SK-N-SH treated with all-trans-retinoic acid at 6 μM for 48 hours (cell line): ENCODE data around the gene ARID1B.

ENCODE experiments used
- ATAC-seq: fragments of 200-7000 bp; cut with Tn5 transposase; 3 replicates; pipeline ENCODE4 v1.9.1; 2020; ENCODE audit warnings: mild to moderate bottlenecking, moderate library complexity
- ARNTL ChIP-seq: fragments of 450-650 bp; formaldehyde crosslinking; IDR thresholded peaks from 2 replicates; pipeline ENCODE4 v1.5.0; 2020; ENCODE audit warnings: low read depth, mild to moderate bottlenecking, moderate library complexity, borderline replicate concordance
- BACH2 ChIP-seq: fragments of 250-450 bp; sonication (Bioruptor Pico); IDR thresholded peaks from 2 replicates; pipeline ENCODE4 v1.9.0; 2021; ENCODE audit warnings: mild to moderate bottlenecking, borderline replicate concordance
- CREB5 ChIP-seq: fragments of 250-450 bp; sonication (Bioruptor Pico); IDR thresholded peaks from 2 replicates; pipeline ENCODE4 v1.5.1; 2020; ENCODE audit warnings: low read depth, mild to moderate bottlenecking, moderate library complexity
- CSDC2 ChIP-seq: fragments of 250-450 bp; sonication (Bioruptor Pico); IDR thresholded peaks from 2 replicates; pipeline ENCODE4 v1.5.0; 2020; ENCODE audit warnings: mild to moderate bottlenecking, moderate library complexity
- CSRNP3 ChIP-seq: fragments of 250-450 bp; sonication (Bioruptor Pico); IDR thresholded peaks from 2 replicates; pipeline ENCODE4 v1.5.1; 2021; ENCODE audit warnings: mild to moderate bottlenecking, moderate library complexity
- ESRRG ChIP-seq: fragments of 250-450 bp; sonication (Bioruptor Pico); IDR thresholded peaks from 2 replicates; pipeline ENCODE4 v1.6.1; 2021; ENCODE audit warnings: mild to moderate bottlenecking
- GLIS3 ChIP-seq: fragments of 250-450 bp; sonication (Bioruptor Pico); IDR thresholded peaks from 2 replicates; pipeline ENCODE4 v1.5.0; 2020; ENCODE audit warnings: mild to moderate bottlenecking, moderate library complexity
- ISL1 ChIP-seq: fragments of 250-450 bp; sonication (Bioruptor Pico); IDR thresholded peaks from 2 replicates; pipeline ENCODE4 v2.1.2; 2022; ENCODE audit warnings: mild to moderate bottlenecking, moderate library complexity
- OSR1 ChIP-seq: fragments of 250-450 bp; sonication (Bioruptor Pico); IDR thresholded peaks from 2 replicates; pipeline ENCODE4 v1.8.0; 2022; ENCODE audit warnings: moderate library complexity, mild to moderate bottlenecking, inconsistent platforms
- PATZ1 ChIP-seq: fragments of 250-450 bp; sonication (Bioruptor Pico); IDR thresholded peaks from 2 replicates; pipeline ENCODE4 v1.8.0; 2020; ENCODE audit warnings: mild to moderate bottlenecking, moderate library complexity, borderline replicate concordance
- POU6F1 ChIP-seq: fragments of 250-450 bp; sonication (Bioruptor Pico); IDR thresholded peaks from 2 replicates; pipeline ENCODE4 v1.8.0; 2021; ENCODE audit warnings: low read depth, mild to moderate bottlenecking, moderate library complexity, borderline replicate concordance
- PPARA ChIP-seq: fragments of 250-450 bp; sonication (Bioruptor Pico); IDR thresholded peaks from 2 replicates; pipeline ENCODE4 v1.5.0; 2020; ENCODE audit warnings: mild to moderate bottlenecking, borderline replicate concordance
- SNAI2 ChIP-seq: fragments of 250-450 bp; sonication (Bioruptor Pico); IDR thresholded peaks from 2 replicates; pipeline ENCODE4 v1.5.0; 2020; ENCODE audit warnings: mild to moderate bottlenecking, moderate library complexity
- TCF4 ChIP-seq: fragments of 250-450 bp; sonication (Bioruptor Pico); IDR thresholded peaks from 2 replicates; pipeline ENCODE4 v1.8.0; 2021; ENCODE audit warnings: mild to moderate bottlenecking, moderate library complexity, borderline replicate concordance
- TOX ChIP-seq: fragments of 250-450 bp; sonication (Bioruptor Pico); IDR thresholded peaks from 2 replicates; pipeline ENCODE4 v1.8.0; 2021; ENCODE audit warnings: mild to moderate bottlenecking, moderate library complexity, borderline replicate concordance
- ZFP30 ChIP-seq: fragments of 450-650 bp; formaldehyde crosslinking; IDR thresholded peaks from 2 replicates; pipeline ENCODE4 v1.5.0; 2022; ENCODE audit warnings: mild to moderate bottlenecking, moderate library complexity
- ZNF565 ChIP-seq: fragments of 450-650 bp; formaldehyde crosslinking; conservative IDR thresholded peaks from 2 replicates; pipeline ENCODE4 v1.5.0; 2020; ENCODE audit warnings: low read depth, mild to moderate bottlenecking, moderate library complexity
- ZNF70 ChIP-seq: fragments of 450-650 bp; formaldehyde crosslinking; IDR thresholded peaks from 2 replicates; pipeline ENCODE4 v1.5.0; 2020; ENCODE audit warnings: mild to moderate bottlenecking, moderate library complexity
- ZNF8 ChIP-seq: fragments of 450-650 bp; formaldehyde crosslinking; IDR thresholded peaks from 2 replicates; pipeline ENCODE4 v1.5.0; 2020; ENCODE audit warnings: mild to moderate bottlenecking, moderate library complexity

Gene ARID1B

GRCh38 chr6:157211603-157212455 lies 434.7 kb downstream of the ARID1B start:
- TF ChIP-seq ZNF70 (CRISPR knock-in tag) (no peak), PATZ1 (CRISPR knock-in tag) (no peak), GLIS3 (CRISPR knock-in tag) (no peak), CSDC2 (no peak)
- ATAC-seq = no peak

- no peak for TF ChIP-seq ZNF8 (CRISPR knock-in tag)
- TF ChIP-seq BACH2 (CRISPR knock-in tag) = no peak
- TF ChIP-seq CREB5 (CRISPR knock-in tag) = no peak
- no peak for TF ChIP-seq PATZ1 (CRISPR knock-in tag)
- no peak for TF ChIP-seq CSDC2
- TF ChIP-seq ESRRG (CRISPR knock-in tag) = no peak
- no peak for TF ChIP-seq ZNF565 (CRISPR knock-in tag)
- TF ChIP-seq TCF4 (CRISPR knock-in tag) = no peak
- TF ChIP-seq CSRNP3 (CRISPR knock-in tag) = no peak
- no peak for TF ChIP-seq ZNF70 (CRISPR knock-in tag)
Observed at GRCh38 chr6:157213426-157213825, 436.2 kb downstream of the ARID1B start.

GRCh38 chr6:157213907-157214565 lies 436.9 kb downstream of the ARID1B start:
- no peak for TF ChIP-seq POU6F1 (CRISPR knock-in tag)
- TF ChIP-seq PPARA (CRISPR knock-in tag) = no peak
- TF ChIP-seq, all 23 proteins: peak for 0
- ATAC-seq = no peak

More at GRCh38 chr6:157213426-157213825, 436.2 kb downstream of the ARID1B start:
- no peak for ATAC-seq

GRCh38 chr6:157215717-157216116 lies 438.5 kb downstream of the ARID1B start:
- no peak for ATAC-seq
- TF ChIP-seq ISL1 (CRISPR knock-in tag) (no peak), PPARA (CRISPR knock-in tag) (no peak), ZNF8 (CRISPR knock-in tag) (no peak), OSR1 (CRISPR knock-in tag) (no peak), BACH2 (CRISPR knock-in tag) (no peak), ARNTL (no peak), GLIS3 (CRISPR knock-in tag) (no peak), SNAI2 (CRISPR knock-in tag) (no peak), PATZ1 (CRISPR knock-in tag) (no peak), ESRRG (CRISPR knock-in tag) (no peak), ZNF565 (CRISPR knock-in tag) (no peak), TOX (CRISPR knock-in tag) (no peak), ZFP30 (CRISPR knock-in tag) (no peak), CREB5 (CRISPR knock-in tag) (no peak), POU6F1 (CRISPR knock-in tag) (no peak)
